Measurements from ENCODE around the gene OSBPL6.
A peak's percentile ranks its signal among the peaks of the same experiment; 100 is the strongest.
"Not testable (repeated sequence)": the region's sequence is repeated elsewhere in the genome, so short reads cannot be mapped to it uniquely, and the experiment has no call there.

OSBPL6 gene

GRCh38 chr2:178195390-178196166 is 1.3 kb downstream of the OSBPL6 start:
- no peak for TF ChIP-seq ZNF18 (tag by site-specific recombination; IDR thresholded peaks at IDR 0.05)
- TF ChIP-seq PRDM1 (tag by site-specific recombination; IDR thresholded peaks at IDR 0.05): peak; percentile 81
- peak; percentile 83; the same call in 1 of the 2 replicates for TF ChIP-seq IKZF3 (tag by site-specific recombination; IDR thresholded peaks at IDR 0.05)
- 0 out of 2 replicates have a peak, but pooled peaks have one; percentile 13 for TF ChIP-seq ZBTB11 (tag by site-specific recombination; conservative IDR thresholded peaks at IDR 0.05; ENCODE audit: low read depth)
- peak; percentile 77; the same call in 1 of the 2 replicates for TF ChIP-seq MZF1 (tag by site-specific recombination; IDR thresholded peaks at IDR 0.05; ENCODE audit: borderline replicate concordance)
- peak overlapping the region; percentile 91 for H3K4me3 ChIP-seq (ENCODE audit: low read depth, low read length)
- peaks cover 4% of the 10 kb centered on the region for H3K4me1 ChIP-seq (ENCODE audit: control insufficient read depth, insufficient read depth, low read length)
- POLR2A ChIA-PET: interaction anchor here (1.0 to 1.8 kb wide), 3 partner anchors 9 to 255 kb away, joined by 3 to 9 read pairs (median 3); partner anchors contain the start of genes PJVK, PRKRA and RBM45
- no peaks in the 10 kb centered on the region for H3K9me3 ChIP-seq (ENCODE audit: control insufficient read depth, insufficient read depth, low read depth, low read length)
- no peaks in the 10 kb centered on the region for H3K36me3 ChIP-seq (ENCODE audit: control insufficient read depth in 2 of 2, insufficient read depth in 1 of 2, low read length in 2 of 2)
- CTCF ChIA-PET: interaction anchor here (0.5 to 1.0 kb wide), 10 partner anchors 36 to 219 kb away, joined by 3 to 5 read pairs (median 3); no protein-coding TSS in a partner anchor
- H3K27ac ChIP-seq (ENCODE audit: extremely low read depth, low read depth, low read length): peak overlapping the region; percentile 84; the same call in 1 of the 2 replicates

GRCh38 chr2:178197791-178198190 is 3.5 kb downstream of the OSBPL6 start:
- no peak overlapping the region for H3K27ac ChIP-seq (ENCODE audit: extremely low read depth, low read depth, low read length)
- POLR2A ChIA-PET: no interaction called here
- no peaks in the 10 kb centered on the region for H3K9me3 ChIP-seq (ENCODE audit: control insufficient read depth, insufficient read depth, low read depth, low read length)
- TF ChIP-seq ZNF830 (tag by site-specific recombination; IDR thresholded peaks at IDR 0.05; ENCODE audit: low read depth) (no peak), ZNF169 (tag by site-specific recombination; IDR thresholded peaks at IDR 0.05) (no peak), ZBTB49 (tag by site-specific recombination; IDR thresholded peaks at IDR 0.05; ENCODE audit: low read depth) (no peak), ZNF501 (tag by site-specific recombination; IDR thresholded peaks at IDR 0.05) (no peak), ZNF211 (tag by site-specific recombination; IDR thresholded peaks at IDR 0.05; ENCODE audit: low read depth) (no peak), ZNF510 (tag by site-specific recombination; IDR thresholded peaks at IDR 0.05; ENCODE audit: insufficient replicate concordance) (no peak)
- H3K36me3 ChIP-seq (ENCODE audit: control insufficient read depth in 2 of 2, insufficient read depth in 1 of 2, low read length in 2 of 2): no peaks in the 10 kb centered on the region
- H3K4me1 ChIP-seq (ENCODE audit: control insufficient read depth, insufficient read depth, low read length): peaks cover 4% of the 10 kb centered on the region
- CTCF ChIA-PET: no interaction called here
- H3K4me3 ChIP-seq (ENCODE audit: low read depth, low read length): no peak overlapping the region

GRCh38 chr2:178198441-178198840 is 4.1 kb downstream of the OSBPL6 start:
- H3K4me1 ChIP-seq (ENCODE audit: control insufficient read depth, insufficient read depth, low read length); POLR2A ChIA-PET; H3K27ac ChIP-seq (ENCODE audit: extremely low read depth, low read depth, low read length); H3K9me3 ChIP-seq (ENCODE audit: control insufficient read depth, insufficient read depth, low read depth, low read length); CTCF ChIA-PET; H3K36me3 ChIP-seq (ENCODE audit: control insufficient read depth in 2 of 2, insufficient read depth in 1 of 2, low read length in 2 of 2); H3K4me3 ChIP-seq (ENCODE audit: low read depth, low read length): not testable (repeated sequence)
- TF ChIP-seq ZNF558 (tag by site-specific recombination; IDR thresholded peaks at IDR 0.05) (0 out of 2 replicates have a peak, but pooled peaks have one; percentile 30), ZNF426 (tag by site-specific recombination; IDR thresholded peaks at IDR 0.05) (peak; percentile 72), ZBTB11 (tag by site-specific recombination; conservative IDR thresholded peaks at IDR 0.05; ENCODE audit: low read depth) (peak; percentile 70), ZNF654 (tag by site-specific recombination; IDR thresholded peaks at IDR 0.05; ENCODE audit: low read depth) (peak; percentile 21; the same call in 1 of the 2 replicates), ZNF555 (tag by site-specific recombination; conservative IDR thresholded peaks at IDR 0.05) (peak; percentile 52)

Measured in HEK293 (cell line).